ENCODE measurements around the gene TOE1. TPM values are rescaled to one million over a fixed set of nuclear protein-coding genes. Genes with fewer than 3 reads are reported as not detected.

The TOE1 gene
- total and polyA plus RNA-seq, 9 of the 15 experiments (the other 6 are each of a cell fraction or from before 2014, with no cell fraction given): 32.1 to 85.7 (median 38.0) TPM

GRCh38 chr1:45339789-45340558 is at the start of gene TOE1, which contains the start of gene MUTYH (continued):
- TF ChIP-seq ZNF280B (CRISPR knock-in tag; IDR thresholded peaks at IDR 0.05) (no peak), EHMT2 (IDR thresholded peaks at IDR 0.05) (no peak), BRF1 (IDR thresholded peaks at IDR 0.05; ENCODE audit: borderline replicate concordance, extremely low read depth, insufficient read length) (no peak), TFE3 (CRISPR knock-in tag; IDR thresholded peaks at IDR 0.05) (no peak), ZNF197 (CRISPR knock-in tag; IDR thresholded peaks at IDR 0.05; ENCODE audit: low read depth) (no peak), HLTF (IDR thresholded peaks at IDR 0.05) (peak; percentile 64; the same call in 1 of the 2 replicates), ARID1B (IDR thresholded peaks at IDR 0.05) (peak; percentile 53), TFAP4 (CRISPR knock-in tag; IDR thresholded peaks at IDR 0.05; ENCODE audit: borderline replicate concordance) (peak; percentile 91), FOXK1 (CRISPR knock-in tag; IDR thresholded peaks at IDR 0.05; ENCODE audit: borderline replicate concordance) (0 out of 2 replicates have a peak, but pooled peaks have one; percentile 72), HDAC3 (IDR thresholded peaks at IDR 0.05; ENCODE audit: borderline replicate concordance, partially characterized antibody) (no peak), ZNF586 (CRISPR knock-in tag; conservative IDR thresholded peaks at IDR 0.05) (no peak), ZBTB9 (CRISPR knock-in tag; IDR thresholded peaks at IDR 0.05) (peak; percentile 40; the same call in 1 of the 2 replicates), FOXJ2 (tag; IDR thresholded peaks at IDR 0.05) (no peak), MAFK (IDR thresholded peaks at IDR 0.05; ENCODE audit: low read length) (no peak; the same call in 1 of the 2 replicates), MEF2A (IDR thresholded peaks at IDR 0.05; ENCODE audit: control insufficient read depth, low read depth, low read length) (no peak), DMBX1 (CRISPR knock-in tag; IDR thresholded peaks at IDR 0.05; ENCODE audit: borderline replicate concordance) (no peak), FOXM1 (IDR thresholded peaks at IDR 0.05; ENCODE audit: low read depth) (peak; percentile 11; the same call in 1 of the 2 replicates), FOXM1 (CRISPR knock-in tag; IDR thresholded peaks at IDR 0.05; ENCODE audit: low read depth) (no peak; the same call in 1 of the 2 replicates), ZNF717 (CRISPR knock-in tag; IDR thresholded peaks at IDR 0.05) (no peak), ZSCAN29 (IDR thresholded peaks at IDR 0.05) (no peak), CBX8 (IDR thresholded peaks at IDR 0.05; ENCODE audit: borderline replicate concordance, extremely low read depth, low read depth, low read length, poor library complexity, severe bottlenecking) (no peak), CTBP1 (IDR thresholded peaks at IDR 0.05; ENCODE audit: borderline replicate concordance) (peak; percentile 97), LCOR (CRISPR knock-in tag; IDR thresholded peaks at IDR 0.05) (peak; percentile 98), ESRRA (IDR thresholded peaks at IDR 0.05; ENCODE audit: borderline replicate concordance, low read depth) (peak; percentile 76; the same call in 1 of the 2 replicates)

All from K562 (cell line).